GM12878 (cell line): ENCODE data around the gene TUBB4B. TPM values are rescaled to one million over a fixed set of nuclear protein-coding genes. Genes with fewer than 3 reads are reported as not detected.

Experiments
- BCLAF1 ChIP-seq: fragments of 450-650 bp; IDR thresholded peaks from 2 replicates; pipeline ENCODE4 v1.6.1; 2017; ENCODE audit warnings: antibody characterized with exemption, mild to moderate bottlenecking, moderate library complexity
- BRCA1 ChIP-seq: IDR thresholded peaks from 2 replicates; pipeline ENCODE4 v1.6.1; 2011; ENCODE audit warnings: low read depth, low read length, improper control_type of control experiment
- CEBPB ChIP-seq, 2 experiments: fragments of 150-350 bp in 1 of 2; IDR thresholded peaks; 2 replicates each; pipeline ENCODE4 v1.6.1; 2012 to 2014; ENCODE audit warnings: low read depth in 2 of 2, low read length in 2 of 2, borderline replicate concordance in 1 of 2, inconsistent platforms in 1 of 2
- DPF2 ChIP-seq: fragments of 450-650 bp; IDR thresholded peaks from 2 replicates; pipeline ENCODE4 v1.6.1; 2017; ENCODE audit warnings: mild to moderate bottlenecking
- ETV6 ChIP-seq, 2 experiments: fragments of 450-650 bp in 1 of 2; IDR thresholded peaks in 1 of 2; conservative IDR thresholded peaks in 1 of 2; 2 replicates each; pipeline ENCODE4 v1.6.1; 2014; ENCODE audit warnings: antibody characterized with exemption in 1 of 2, borderline replicate concordance in 1 of 2, low read depth in 1 of 2, mild to moderate bottlenecking in 1 of 2, moderate library complexity in 1 of 2
- IRF3 ChIP-seq: fragments of 450-650 bp; IDR thresholded peaks from 2 replicates; pipeline ENCODE4 v1.6.1; 2014; ENCODE audit warnings: mild to moderate bottlenecking
- NBN ChIP-seq: fragments of 450-650 bp; IDR thresholded peaks from 2 replicates; pipeline ENCODE4 v1.6.1; 2016
- PML ChIP-seq: IDR thresholded peaks from 2 replicates; pipeline ENCODE4 v1.6.1; 2012; ENCODE audit warnings: low read length, inconsistent platforms
- POLR2AphosphoS2 ChIP-seq: IDR thresholded peaks from 2 replicates; pipeline ENCODE4 v1.6.1; 2011; ENCODE audit warnings: low read depth, mild to moderate bottlenecking, low read length, improper control_type of control experiment, moderate library complexity
- RAD21 ChIP-seq: IDR thresholded peaks from 2 replicates; pipeline ENCODE4 v1.6.1; 2011; ENCODE audit warnings: mild to moderate bottlenecking, low read depth, low read length, moderate library complexity; ENCODE audit not compliant: insufficient read depth
- SMAD5 ChIP-seq: IDR thresholded peaks from 2 replicates; pipeline ENCODE4 v1.6.1; 2016; ENCODE audit warnings: antibody characterized with exemption, low read depth
- TCF7 ChIP-seq: IDR thresholded peaks from 2 replicates; pipeline ENCODE4 v1.6.1; 2014; ENCODE audit warnings: antibody characterized with exemption, borderline replicate concordance
- ZBTB11 ChIP-seq: fragments of 450-650 bp; formaldehyde crosslinking; IDR thresholded peaks from 2 replicates; pipeline ENCODE4 v1.5.0; 2022; ENCODE audit warnings: mild to moderate bottlenecking, missing genetic modification characterization
- polyA plus RNA-seq, 11 experiments: library from polyadenylated mRNA; depleted of rRNA in 4 of 11; unstranded in 6 of 11; stranded (reverse) in 5 of 11; fragments of >200 nt; fragmentation: Nextera tagmentation in 4 of 11; fragmentation: Illumina TruSeq in 1 of 11; extraction: Ambion mirVana in 4 of 11; extraction: Trizol in 1 of 11; gene quantifications; 1 replicate in 1 of 11; 2 replicates in 10 of 11; pipeline versions ENCODE4 v1.2.1 to v1.2.3, GENCODE V29; 2011 to 2016; ENCODE audit warnings: inconsistent platforms in 2 of 11, missing spikeins in 2 of 11, low read depth in 1 of 11
- total RNA-seq, 4 experiments: library from RNA; depleted of rRNA in 3 of 4; stranded (reverse); fragments of >200 nt in 3 of 4; fragmentation: Illumina TruSeq in 1 of 4; extraction: Trizol in 1 of 4; gene quantifications; 2 replicates each; pipeline versions ENCODE4 v1.2.1 to v1.2.3, GENCODE V29; 2013 to 2021
- TF ChIP-seq, protein P1 (sequence below): IDR thresholded peaks from 2 replicates; pipeline ENCODE4 v1.6.1; 2012; ENCODE audit warnings: low read depth, low read length, improper control_type of control experiment
- TF ChIP-seq, protein P2 (sequence below): IDR thresholded peaks from 2 replicates; pipeline ENCODE4 v1.6.1; 2012; ENCODE audit warnings: low read depth, low read length, improper control_type of control experiment

Gene TUBB4B
- total and polyA plus RNA-seq, 10 of the 15 experiments (the other 5 are each of a cell fraction or from before 2014, with no cell fraction given) = 23.0 to 532 (median 254) TPM

GRCh38 chr9:137243626-137244485, 2.8 kb downstream of the TUBB4B start (continued):
- TF ChIP-seq PML (no peak), ZBTB11 (CRISPR knock-in tag) (no peak), NBN (no peak), CEBPB (IDR thresholded peaks at IDR 0.05; ENCODE audit: borderline replicate concordance in 1 of 2, low read depth in 2 of 2, low read length in 2 of 2) (no peak), SMAD5 (peak; percentile 55; the same call in 1 of the 2 replicates), IRF3 (no peak), DPF2 (no peak), BRCA1 (no peak), BCLAF1 (no peak), POLR2AphosphoS2 (peak; percentile 43), RAD21 (no peak), ETV6 (conservative IDR thresholded peaks at IDR 0.05 in 1 of 2, IDR thresholded peaks at IDR 0.05 in 1 of 2; ENCODE audit: borderline replicate concordance in 1 of 2, low read depth in 1 of 2) (no peak), TCF7 (no peak)
- TF ChIP-seq, protein P1, sequence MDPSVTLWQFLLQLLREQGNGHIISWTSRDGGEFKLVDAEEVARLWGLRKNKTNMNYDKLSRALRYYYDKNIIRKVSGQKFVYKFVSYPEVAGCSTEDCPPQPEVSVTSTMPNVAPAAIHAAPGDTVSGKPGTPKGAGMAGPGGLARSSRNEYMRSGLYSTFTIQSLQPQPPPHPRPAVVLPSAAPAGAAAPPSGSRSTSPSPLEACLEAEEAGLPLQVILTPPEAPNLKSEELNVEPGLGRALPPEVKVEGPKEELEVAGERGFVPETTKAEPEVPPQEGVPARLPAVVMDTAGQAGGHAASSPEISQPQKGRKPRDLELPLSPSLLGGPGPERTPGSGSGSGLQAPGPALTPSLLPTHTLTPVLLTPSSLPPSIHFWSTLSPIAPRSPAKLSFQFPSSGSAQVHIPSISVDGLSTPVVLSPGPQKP = no peak
- TF ChIP-seq, protein P2, sequence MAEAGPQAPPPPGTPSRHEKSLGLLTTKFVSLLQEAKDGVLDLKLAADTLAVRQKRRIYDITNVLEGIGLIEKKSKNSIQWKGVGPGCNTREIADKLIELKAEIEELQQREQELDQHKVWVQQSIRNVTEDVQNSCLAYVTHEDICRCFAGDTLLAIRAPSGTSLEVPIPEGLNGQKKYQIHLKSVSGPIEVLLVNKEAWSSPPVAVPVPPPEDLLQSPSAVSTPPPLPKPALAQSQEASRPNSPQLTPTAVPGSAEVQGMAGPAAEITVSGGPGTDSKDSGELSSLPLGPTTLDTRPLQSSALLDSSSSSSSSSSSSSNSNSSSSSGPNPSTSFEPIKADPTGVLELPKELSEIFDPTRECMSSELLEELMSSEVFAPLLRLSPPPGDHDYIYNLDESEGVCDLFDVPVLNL = no peak
